ENCODE measurements around the gene ZNF343. TPM values are rescaled to one million over a fixed set of nuclear protein-coding genes. Genes with fewer than 3 reads are reported as not detected.

The ZNF343 gene
- total and polyA plus RNA-seq, 7 donors, result 3.0 to 16.3 (median 10.7) TPM

DNA sequence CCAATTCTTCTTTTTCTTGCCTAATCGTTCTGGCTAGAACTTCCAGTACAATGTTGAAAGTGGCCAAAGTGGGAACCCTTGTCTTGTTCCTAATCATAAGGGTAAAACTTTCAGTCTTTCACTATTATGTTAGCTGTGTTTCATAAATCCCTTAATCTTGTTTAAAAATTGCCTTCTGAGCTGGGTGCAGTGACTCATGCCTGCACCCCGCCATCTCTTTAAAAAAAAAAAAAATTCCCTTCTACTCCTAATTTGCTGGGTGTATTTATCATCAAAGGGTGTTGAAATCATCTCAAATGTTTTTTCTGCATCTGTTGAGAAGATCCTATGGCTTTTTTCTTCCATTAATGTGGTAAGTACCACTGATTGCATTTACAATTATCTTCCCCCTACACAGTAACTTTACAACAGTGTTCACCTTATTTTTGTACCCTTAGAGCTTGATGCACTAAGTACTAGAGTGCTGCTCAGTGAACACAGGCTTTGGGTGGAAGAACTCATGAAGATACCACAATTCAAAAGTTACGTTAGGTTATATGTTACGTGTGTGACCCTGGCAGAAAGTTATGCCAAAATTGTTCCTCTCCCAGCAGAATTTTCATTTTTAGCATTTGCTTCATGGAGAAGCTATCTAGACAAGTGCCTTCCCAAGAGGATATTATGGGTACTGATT lies 47.8 kb downstream of the ZNF343 start:
- intact Hi-C loops (cut with DNase I), result no loop called here
- Histone ChIP-seq H3K36me3 (peaks cover 38 to 75% (median 55%) of the 10 kb centered on the region in 4 donors), H3K4me3 (no peak overlapping the region), H3K27ac (no peak overlapping the region), H3K27me3 (no peaks in the 10 kb centered on the region), H3K9me3 (no peaks in the 10 kb centered on the region), H3K4me1 (no peaks in the 10 kb centered on the region)
- DNase-seq, result no peak
- TF ChIP-seq, protein P1, sequence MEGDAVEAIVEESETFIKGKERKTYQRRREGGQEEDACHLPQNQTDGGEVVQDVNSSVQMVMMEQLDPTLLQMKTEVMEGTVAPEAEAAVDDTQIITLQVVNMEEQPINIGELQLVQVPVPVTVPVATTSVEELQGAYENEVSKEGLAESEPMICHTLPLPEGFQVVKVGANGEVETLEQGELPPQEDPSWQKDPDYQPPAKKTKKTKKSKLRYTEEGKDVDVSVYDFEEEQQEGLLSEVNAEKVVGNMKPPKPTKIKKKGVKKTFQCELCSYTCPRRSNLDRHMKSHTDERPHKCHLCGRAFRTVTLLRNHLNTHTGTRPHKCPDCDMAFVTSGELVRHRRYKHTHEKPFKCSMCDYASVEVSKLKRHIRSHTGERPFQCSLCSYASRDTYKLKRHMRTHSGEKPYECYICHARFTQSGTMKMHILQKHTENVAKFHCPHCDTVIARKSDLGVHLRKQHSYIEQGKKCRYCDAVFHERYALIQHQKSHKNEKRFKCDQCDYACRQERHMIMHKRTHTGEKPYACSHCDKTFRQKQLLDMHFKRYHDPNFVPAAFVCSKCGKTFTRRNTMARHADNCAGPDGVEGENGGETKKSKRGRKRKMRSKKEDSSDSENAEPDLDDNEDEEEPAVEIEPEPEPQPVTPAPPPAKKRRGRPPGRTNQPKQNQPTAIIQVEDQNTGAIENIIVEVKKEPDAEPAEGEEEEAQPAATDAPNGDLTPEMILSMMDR (IDR thresholded peaks at IDR 0.05), result no peak
- TF ChIP-seq EP300 (IDR thresholded peaks at IDR 0.05) (no peak), POLR2AphosphoS5 (IDR thresholded peaks at IDR 0.05) (no peak), POLR2A (IDR thresholded peaks at IDR 0.05) (no peak)
- WGBS, 2 donors, result 84 to 87% methylated on average over 4 of the region's 4 CpGs

DNA sequence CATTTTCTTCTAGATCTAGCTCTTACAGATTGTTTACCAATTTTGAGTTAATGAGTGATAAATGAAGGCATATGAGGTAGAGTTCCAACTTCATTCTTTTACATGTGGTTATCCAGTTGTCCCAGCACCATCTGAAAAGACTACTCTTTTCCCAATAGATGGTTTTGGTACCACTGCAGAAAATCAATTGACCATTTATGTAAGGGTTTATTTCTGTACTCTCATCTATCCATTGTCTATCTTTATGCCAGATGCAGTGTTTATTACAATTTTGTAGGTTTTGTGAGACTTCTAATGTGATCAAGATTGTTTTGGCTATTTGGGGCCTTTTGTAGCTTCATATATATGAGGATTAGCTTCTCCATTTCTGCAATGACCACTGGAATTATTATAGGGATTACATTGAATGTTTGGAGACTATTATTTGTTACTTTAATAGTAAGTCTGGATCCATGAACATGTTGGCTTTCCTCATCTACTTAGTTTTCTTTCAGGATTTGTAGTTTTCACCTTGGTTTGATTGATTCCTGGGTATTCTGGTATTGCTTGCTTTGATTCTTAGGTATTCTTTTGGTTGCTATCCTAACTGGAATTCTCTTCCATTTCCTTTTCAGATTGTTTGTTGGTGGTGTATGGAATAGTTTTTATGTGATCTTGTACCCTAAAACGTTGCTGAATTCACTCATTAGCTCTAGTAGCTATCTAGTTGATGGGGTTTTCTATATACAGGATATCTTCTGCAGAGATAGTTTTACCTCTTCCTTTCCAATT lies 48.5 kb downstream of the ZNF343 start:
- intact Hi-C loops (cut with DNase I), result no loop called here
- TF ChIP-seq, protein P1 (IDR thresholded peaks at IDR 0.05), result no peak
- no peak for TF ChIP-seq POLR2AphosphoS5 (IDR thresholded peaks at IDR 0.05)
- TF ChIP-seq POLR2A (IDR thresholded peaks at IDR 0.05), result no peak
- TF ChIP-seq EP300 (IDR thresholded peaks at IDR 0.05), result no peak
- Histone ChIP-seq H3K4me1 (no peaks in the 10 kb centered on the region), H3K36me3 (peaks cover 31 to 67% (median 48%) of the 10 kb centered on the region in 4 donors), H3K4me3 (no peak overlapping the region), H3K9me3 (no peaks in the 10 kb centered on the region), H3K27me3 (no peaks in the 10 kb centered on the region), H3K27ac (no peak overlapping the region)
- DNase-seq, result no peak
- 32 to 69% methylated on average over 1 of the region's 1 CpG for WGBS, 2 donors

DNA sequence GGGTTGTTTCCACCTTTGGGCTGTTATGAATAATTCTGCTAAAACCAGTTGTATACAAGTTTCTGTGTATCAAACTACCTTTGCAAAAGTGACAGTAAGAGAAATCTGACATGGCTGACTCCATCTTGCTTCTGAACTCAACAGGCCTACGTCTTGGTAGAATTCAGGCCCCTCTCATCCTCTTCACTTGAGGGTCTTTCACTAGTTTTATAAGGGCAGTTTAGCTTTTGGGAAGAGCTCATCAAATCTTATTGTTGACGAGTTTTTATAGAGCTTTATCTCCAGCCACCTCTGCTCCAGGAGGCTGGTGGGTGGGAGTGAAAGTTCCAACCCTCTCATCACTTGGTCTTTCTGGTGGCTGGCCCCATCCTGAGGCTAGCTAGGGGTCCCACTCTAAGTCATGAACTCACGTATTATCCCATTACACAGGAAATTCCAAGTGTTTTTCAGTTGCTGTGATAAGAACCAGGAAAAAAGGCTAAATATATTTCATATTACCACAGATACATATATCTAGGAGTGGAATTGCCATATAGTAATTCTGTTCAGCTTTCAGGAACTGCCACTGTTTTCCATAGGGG lies 49.7 kb downstream of the ZNF343 start:
- H3K36me3 ChIP-seq, result peaks cover 29 to 56% (median 38%) of the 10 kb centered on the region in 4 donors
- H3K27ac ChIP-seq, result no peak overlapping the region
- 88 to 89% methylated on average over 3 of the region's 3 CpGs for WGBS, 2 donors
- DNase-seq, result no peak
- H3K4me3 ChIP-seq, result no peak overlapping the region
- no peaks in the 10 kb centered on the region for H3K9me3 ChIP-seq
- H3K4me1 ChIP-seq, result no peaks in the 10 kb centered on the region
- intact Hi-C loops (cut with DNase I), result no loop called here
- H3K27me3 ChIP-seq, result no peaks in the 10 kb centered on the region
- no peak for TF ChIP-seq EP300 (IDR thresholded peaks at IDR 0.05)
- no peak for TF ChIP-seq POLR2AphosphoS5 (IDR thresholded peaks at IDR 0.05)
- no peak for TF ChIP-seq POLR2A (IDR thresholded peaks at IDR 0.05)
- TF ChIP-seq, protein P1 (IDR thresholded peaks at IDR 0.05), result no peak

DNA sequence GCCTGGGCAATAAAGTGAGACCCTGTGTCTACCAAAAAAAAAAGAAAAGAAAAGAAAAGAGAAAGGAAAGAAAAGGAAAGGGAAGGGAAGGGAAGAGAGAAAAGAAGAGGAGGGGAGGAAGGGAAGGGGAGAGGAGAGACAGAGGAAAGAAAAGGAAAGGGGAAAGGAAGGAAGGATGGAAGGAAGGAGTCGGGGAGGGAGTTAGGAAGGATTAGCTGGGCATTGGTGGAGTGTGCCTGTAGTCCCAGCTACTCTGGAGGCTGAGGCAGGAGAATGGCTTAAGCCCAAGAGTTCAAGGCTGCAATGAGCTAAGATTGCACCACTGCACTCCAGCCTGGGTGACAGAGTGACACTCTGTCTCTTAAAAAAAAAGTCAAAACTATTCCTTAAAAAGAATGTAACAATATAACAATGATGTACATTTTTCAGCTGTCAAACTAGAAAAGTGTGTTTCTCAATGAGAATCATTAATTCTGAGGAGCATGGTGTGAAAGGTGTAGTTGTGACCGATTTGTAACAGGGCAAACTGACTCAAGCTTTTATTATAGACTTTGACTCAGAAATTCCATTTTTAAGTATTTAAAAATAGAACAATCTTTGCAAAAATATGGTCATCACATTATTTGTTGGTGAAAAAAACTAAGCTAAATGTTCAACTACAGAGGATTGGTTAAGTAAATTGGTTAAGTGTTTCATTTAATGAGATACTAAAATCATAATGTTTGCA lies 52.8 kb downstream of the ZNF343 start:
- no peak overlapping the region for H3K4me3 ChIP-seq
- no peak for TF ChIP-seq POLR2A (IDR thresholded peaks at IDR 0.05)
- TF ChIP-seq POLR2AphosphoS5 (IDR thresholded peaks at IDR 0.05), result no peak
- no peak for TF ChIP-seq EP300 (IDR thresholded peaks at IDR 0.05)
- TF ChIP-seq, protein P1 (IDR thresholded peaks at IDR 0.05), result no peak
- intact Hi-C loops (cut with DNase I), result no loop called here
- H3K9me3 ChIP-seq, result no peaks in the 10 kb centered on the region
- no peak overlapping the region for H3K27ac ChIP-seq
- H3K27me3 ChIP-seq, result no peaks in the 10 kb centered on the region
- no peaks in the 10 kb centered on the region for H3K4me1 ChIP-seq
- no peak for DNase-seq
- peaks cover 0 to 25% (median 8%) of the 10 kb centered on the region in 4 donors for H3K36me3 ChIP-seq
- 87 to 89% methylated on average over 2 of the region's 2 CpGs for WGBS, 2 donors
